Endodermal cell (in vitro differentiated cells): ENCODE results near the gene NENF. TPM values are rescaled to one million over a fixed set of nuclear protein-coding genes. Genes with fewer than 3 reads are reported as not detected.
A peak's percentile ranks its signal among the peaks of the same experiment; 100 is the strongest.

Source experiments
- DNase-seq: peaks from one replicate; pipeline ENCODE4 v3.0.0-alpha.2; 2017
- H3K27ac ChIP-seq: 2 replicates; pipeline ENCODE4 v1.5.1; 2013; ENCODE audit warnings: mild to moderate bottlenecking, low read depth, low read length, moderate library complexity
- H3K27me3 ChIP-seq: 2 replicates; pipeline ENCODE4 v1.6.1; 2013; ENCODE audit warnings: mild to moderate bottlenecking, low read length, moderate library complexity; ENCODE audit not compliant: insufficient read depth, control insufficient read depth, poor library complexity, severe bottlenecking
- H3K36me3 ChIP-seq: 2 replicates; pipeline ENCODE4 v1.7.0; 2013; ENCODE audit warnings: mild to moderate bottlenecking, low read length, moderate library complexity; ENCODE audit not compliant: control insufficient read depth, insufficient read depth
- H3K4me1 ChIP-seq: one replicate; pipeline ENCODE4 v1.7.0; 2013; ENCODE audit warnings: low read length; ENCODE audit not compliant: control insufficient read depth, insufficient read depth
- H3K4me3 ChIP-seq: 2 replicates; pipeline ENCODE4 v1.5.1; 2013; ENCODE audit warnings: mild to moderate bottlenecking, low read length, moderate library complexity
- H3K9ac ChIP-seq: 2 replicates; pipeline ENCODE4 v1.6.1; 2013; ENCODE audit warnings: mild to moderate bottlenecking, low read length, moderate library complexity; ENCODE audit not compliant: poor library complexity, severe bottlenecking; ENCODE audit errors: extremely low read depth
- H3K9me3 ChIP-seq: 2 replicates; pipeline ENCODE4 v1.6.1; 2013; ENCODE audit warnings: mild to moderate bottlenecking, low read length, moderate library complexity; ENCODE audit not compliant: control insufficient read depth
- H3K27ac Mint-ChIP-seq: 2 replicates; pipeline ENCODE4 v1.8.0; 2020; ENCODE audit warnings: mixed read lengths
- H3K27me3 Mint-ChIP-seq: 2 replicates; pipeline ENCODE4 v1.8.0; 2021; ENCODE audit warnings: mild to moderate bottlenecking, mixed read lengths; ENCODE audit not compliant: insufficient read depth
- H3K36me3 Mint-ChIP-seq: 2 replicates; pipeline ENCODE4 v1.8.0; 2020; ENCODE audit warnings: low read depth, mixed read lengths
- H3K4me1 Mint-ChIP-seq: 2 replicates; pipeline ENCODE4 v1.8.0; 2020; ENCODE audit warnings: mixed read lengths
- H3K4me3 Mint-ChIP-seq: 2 replicates; pipeline ENCODE4 v1.8.0; 2020; ENCODE audit warnings: mild to moderate bottlenecking, moderate library complexity, mixed read lengths
- H3K9me3 Mint-ChIP-seq: 2 replicates; pipeline ENCODE4 v1.8.0; 2020; ENCODE audit warnings: mild to moderate bottlenecking, mixed read lengths
- CTCF ChIP-seq: fragments of 200-600 bp; sonication (generic); conservative IDR thresholded peaks from 2 replicates; pipeline ENCODE4 v1.5.0; 2021; ENCODE audit warnings: antibody characterized with exemption, mild to moderate bottlenecking
- WGBS, 2 experiments: methylation state at CpG; one replicate each; pipeline versions ENCODE4 v1.1.5 to v1.1.7; 2013; ENCODE audit warnings: missing lambda C conversion rate in 2 of 2, mixed read lengths in 1 of 2; ENCODE audit not compliant: insufficient coverage in 1 of 2, insufficient read length in 1 of 2; 5-methylcytosine and 5-hydroxymethylcytosine counted together
- total RNA-seq, 2 donors: library from RNA; stranded (reverse); fragmentation: NEBNext Ultra II Directional in 1 of 2; extraction: Animal tissue kit (Norgen Biotek cat#: 25700) in 1 of 2; gene quantifications; 2 replicates in 1 of 2; 3 replicates in 1 of 2; pipeline ENCODE4 v1.2.1, GENCODE V29; 2021

NENF gene
- total RNA-seq, 2 donors from 2014 or later: 27.0 to 35.3 TPM

GRCh38 chr1:212431644-212432043 is 1.1 kb upstream of the NENF start:
- Histone ChIP-seq H3K4me3 (no peak overlapping the region), H3K27me3 (no peaks in the 10 kb centered on the region), H3K9me3 (no peaks in the 10 kb centered on the region), H3K9ac (no peak overlapping the region), H3K27ac (no peak overlapping the region), H3K36me3 (no peaks in the 10 kb centered on the region), H3K4me1 (no peaks in the 10 kb centered on the region)
- TF ChIP-seq CTCF: no peak
- peaks cover 11% of the 10 kb centered on the region for H3K4me1 Mint-ChIP-seq
- H3K4me3 Mint-ChIP-seq: no peak overlapping the region
- no peaks in the 10 kb centered on the region for H3K9me3 Mint-ChIP-seq
- peaks cover 7% of the 10 kb centered on the region for H3K27me3 Mint-ChIP-seq
- WGBS, 2 experiments: 82 to 83% methylated on average over 6 to 9 of the region's 9 CpGs
- no peaks in the 10 kb centered on the region for H3K36me3 Mint-ChIP-seq
- H3K27ac Mint-ChIP-seq: no peak overlapping the region
- DNase-seq: no peak

DNA sequence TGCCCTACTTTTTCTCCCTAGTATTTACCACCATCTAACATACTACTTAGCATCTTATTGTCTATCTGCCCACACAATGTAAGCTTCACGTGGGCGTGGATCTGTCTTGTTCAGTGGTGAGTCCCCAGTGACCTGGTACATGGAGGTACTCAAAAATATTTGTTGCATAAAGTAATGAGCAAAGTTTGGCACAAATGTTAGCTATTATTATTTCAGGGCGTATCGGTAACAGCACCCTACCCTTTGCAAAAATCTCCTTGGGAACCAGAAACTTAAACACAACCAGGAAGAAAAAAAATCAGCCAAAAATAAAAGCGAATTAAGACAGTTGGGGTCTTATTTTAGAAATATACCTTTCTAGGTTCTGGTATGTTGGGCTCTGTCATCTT is 454 bp upstream of the NENF start:
- Mint-ChIP-seq H3K4me1 (peaks cover 11% of the 10 kb centered on the region), H3K27ac (no peak overlapping the region), H3K4me3 (peak overlapping the region; percentile 73), H3K27me3 (peaks cover 7% of the 10 kb centered on the region), H3K9me3 (no peaks in the 10 kb centered on the region), H3K36me3 (no peaks in the 10 kb centered on the region)
- 72 to 80% methylated on average over 2 to 5 of the region's 5 CpGs for WGBS, 2 experiments
- Histone ChIP-seq H3K9ac (no peak overlapping the region), H3K36me3 (no peaks in the 10 kb centered on the region), H3K27ac (no peak overlapping the region), H3K4me3 (peak overlapping the region; percentile 81), H3K27me3 (no peaks in the 10 kb centered on the region), H3K4me1 (no peaks in the 10 kb centered on the region), H3K9me3 (no peaks in the 10 kb centered on the region)
- no peak for TF ChIP-seq CTCF
- no peak for DNase-seq

DNA sequence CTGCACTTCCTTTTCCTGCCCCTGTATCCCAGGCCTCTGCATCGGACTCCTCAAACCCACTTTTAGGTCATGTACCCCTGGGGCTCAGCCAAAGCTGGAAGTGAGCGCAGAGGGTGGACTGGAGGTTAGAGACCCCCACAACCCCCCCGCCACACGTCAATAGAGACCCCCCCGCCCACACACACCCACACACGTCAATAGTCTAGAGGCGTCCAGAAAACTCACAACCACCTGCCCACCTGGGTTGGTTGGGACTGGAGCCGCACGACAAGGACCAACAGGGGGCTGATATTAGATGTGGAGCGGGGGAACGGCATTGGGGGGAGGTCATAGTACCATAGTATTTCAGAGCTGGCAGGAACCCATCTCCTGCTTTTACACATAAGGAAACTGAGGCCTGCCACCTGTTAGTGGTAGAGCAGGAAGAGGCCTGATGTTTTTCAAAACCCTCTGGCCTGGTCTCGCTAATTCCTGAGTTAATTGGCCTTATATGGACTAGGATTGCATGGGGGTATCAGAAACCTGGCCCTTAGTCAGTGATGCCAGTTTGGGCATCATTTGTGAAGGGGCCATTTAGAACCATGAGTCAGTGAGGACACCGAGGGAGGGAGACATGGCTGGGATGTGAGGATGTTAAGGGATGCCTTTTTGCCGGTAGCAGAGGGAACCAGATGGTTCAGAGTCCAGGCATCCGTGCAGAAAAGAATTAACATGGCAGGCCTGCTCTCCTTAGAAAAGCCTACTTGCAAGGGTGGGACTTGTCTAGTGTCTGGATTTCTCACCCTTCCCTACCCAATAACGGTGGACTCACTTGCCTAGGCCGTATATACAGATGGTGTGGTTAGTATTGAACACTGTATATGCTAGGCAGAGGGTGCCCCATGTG is 1.1 kb downstream of the NENF start:
- peaks cover 11% of the 10 kb centered on the region for H3K4me1 Mint-ChIP-seq
- WGBS, 2 experiments: 77 to 85% methylated on average over 10 to 14 of the region's 17 CpGs
- peaks cover 7% of the 10 kb centered on the region for H3K27me3 Mint-ChIP-seq
- Histone ChIP-seq H3K27me3 (no peaks in the 10 kb centered on the region), H3K27ac (no peak overlapping the region), H3K9me3 (no peaks in the 10 kb centered on the region), H3K4me1 (no peaks in the 10 kb centered on the region), H3K4me3 (peak overlapping the region; percentile 86), H3K9ac (peak overlapping the region; percentile 11), H3K36me3 (no peaks in the 10 kb centered on the region)
- H3K36me3 Mint-ChIP-seq: no peaks in the 10 kb centered on the region
- H3K27ac Mint-ChIP-seq: no peak overlapping the region
- peak overlapping the region; percentile 73 for H3K4me3 Mint-ChIP-seq
- no peaks in the 10 kb centered on the region for H3K9me3 Mint-ChIP-seq
- DNase-seq: no peak
- TF ChIP-seq CTCF: no peak
